Measurements from ENCODE around the gene FMN2. TPM values are rescaled to one million over a fixed set of nuclear protein-coding genes. Genes with fewer than 3 reads are reported as not detected.
"Not testable (repeated sequence)": the region's sequence is repeated elsewhere in the genome, so short reads cannot be mapped to it uniquely, and the experiment has no call there.

FMN2 gene
- total RNA-seq, 1 donor, result 35.0 TPM

DNA sequence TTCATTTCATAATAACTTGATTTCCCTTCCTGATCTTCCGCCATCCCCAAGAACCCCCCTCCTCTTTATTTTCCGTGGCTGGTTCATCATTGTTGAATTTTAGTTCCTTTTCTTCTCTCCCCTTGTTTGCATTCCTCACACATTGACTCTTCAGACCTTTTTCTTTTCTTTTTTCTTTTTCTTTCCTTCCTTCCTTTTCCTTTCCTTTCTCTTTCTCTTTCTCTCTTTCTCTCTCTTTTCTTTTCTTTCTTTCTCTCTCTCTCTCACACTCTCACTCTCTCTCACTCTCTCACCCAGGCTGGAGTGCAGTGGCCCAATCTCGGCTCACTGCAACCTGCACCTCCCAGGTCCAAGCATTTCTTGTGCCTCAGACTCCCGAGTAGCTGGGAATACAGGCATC lies 231.3 kb downstream of the FMN2 start:
- no peak for DNase-seq (ENCODE audit: low read depth)
- TF ChIP-seq, protein P1, sequence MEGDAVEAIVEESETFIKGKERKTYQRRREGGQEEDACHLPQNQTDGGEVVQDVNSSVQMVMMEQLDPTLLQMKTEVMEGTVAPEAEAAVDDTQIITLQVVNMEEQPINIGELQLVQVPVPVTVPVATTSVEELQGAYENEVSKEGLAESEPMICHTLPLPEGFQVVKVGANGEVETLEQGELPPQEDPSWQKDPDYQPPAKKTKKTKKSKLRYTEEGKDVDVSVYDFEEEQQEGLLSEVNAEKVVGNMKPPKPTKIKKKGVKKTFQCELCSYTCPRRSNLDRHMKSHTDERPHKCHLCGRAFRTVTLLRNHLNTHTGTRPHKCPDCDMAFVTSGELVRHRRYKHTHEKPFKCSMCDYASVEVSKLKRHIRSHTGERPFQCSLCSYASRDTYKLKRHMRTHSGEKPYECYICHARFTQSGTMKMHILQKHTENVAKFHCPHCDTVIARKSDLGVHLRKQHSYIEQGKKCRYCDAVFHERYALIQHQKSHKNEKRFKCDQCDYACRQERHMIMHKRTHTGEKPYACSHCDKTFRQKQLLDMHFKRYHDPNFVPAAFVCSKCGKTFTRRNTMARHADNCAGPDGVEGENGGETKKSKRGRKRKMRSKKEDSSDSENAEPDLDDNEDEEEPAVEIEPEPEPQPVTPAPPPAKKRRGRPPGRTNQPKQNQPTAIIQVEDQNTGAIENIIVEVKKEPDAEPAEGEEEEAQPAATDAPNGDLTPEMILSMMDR (IDR thresholded peaks at IDR 0.05; ENCODE audit: insufficient read depth, low read depth, low read length), result no peak
- H3K4me3 ChIP-seq (ENCODE audit: low read depth, low read length), result no peak overlapping the region

DNA sequence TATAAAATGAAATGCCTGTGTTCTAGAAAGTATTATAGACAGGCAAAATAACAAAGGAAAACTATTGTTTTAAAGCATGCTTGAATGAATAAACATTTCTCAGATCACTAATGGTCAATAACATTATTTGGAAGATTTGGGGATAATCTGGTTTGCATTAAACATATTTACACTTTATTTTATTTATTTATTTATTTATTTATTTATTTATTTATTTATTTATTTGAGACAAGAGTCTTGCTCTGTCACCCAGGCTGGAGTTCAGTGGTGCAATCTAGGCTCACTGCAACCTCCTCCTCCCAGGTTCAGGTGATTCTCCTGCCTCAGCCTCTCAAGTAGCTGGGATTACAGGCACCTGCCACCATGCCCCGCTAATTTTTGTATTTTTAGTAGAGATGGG lies 236.7 kb downstream of the FMN2 start:
- not testable (repeated sequence) for DNase-seq (ENCODE audit: low read depth); H3K4me3 ChIP-seq (ENCODE audit: low read depth, low read length)

DNA sequence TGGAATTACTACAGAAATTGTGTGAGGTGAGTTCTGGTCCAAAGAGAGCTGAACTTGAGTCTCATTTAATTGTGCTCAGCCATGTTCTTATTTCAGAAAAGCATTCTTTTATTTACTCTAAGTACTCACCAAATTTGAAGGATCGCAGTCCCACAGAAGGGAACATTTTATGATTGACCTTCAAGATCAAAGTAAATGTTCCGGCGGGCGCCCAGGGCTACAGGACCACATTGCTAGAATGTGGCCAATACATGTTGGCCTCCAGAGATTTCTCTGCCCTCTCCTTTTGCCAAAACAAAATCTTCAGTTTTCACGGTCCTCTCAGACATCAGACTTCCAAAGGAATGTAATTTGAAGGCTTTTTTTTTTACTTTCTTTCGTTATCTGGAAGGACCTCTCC lies 237.8 kb downstream of the FMN2 start:
- DNase-seq (ENCODE audit: low read depth), result no peak
- TF ChIP-seq, protein P1 (IDR thresholded peaks at IDR 0.05; ENCODE audit: insufficient read depth, low read depth, low read length), result no peak
- no peak overlapping the region for H3K4me3 ChIP-seq (ENCODE audit: low read depth, low read length)

DNA sequence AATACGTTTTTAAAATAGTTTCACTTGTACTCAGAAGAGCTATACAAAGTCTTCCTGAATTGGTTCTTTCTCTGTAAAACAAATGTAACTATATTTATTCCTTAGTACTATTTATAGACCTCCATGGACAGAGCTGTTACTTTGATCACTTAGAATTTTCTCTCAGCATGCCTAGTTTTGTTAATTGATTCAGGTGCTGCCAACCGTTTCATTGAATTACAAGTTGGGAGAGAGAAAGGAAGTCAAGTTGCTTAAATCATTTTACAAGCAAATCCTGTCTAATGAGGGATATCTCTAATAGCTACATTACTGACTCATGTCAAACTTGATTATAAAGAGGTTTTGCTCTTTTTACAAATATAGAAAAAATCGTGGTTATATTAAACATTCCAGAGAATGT lies 241.0 kb downstream of the FMN2 start:
- no peak for DNase-seq (ENCODE audit: low read depth)
- TF ChIP-seq, protein P1 (IDR thresholded peaks at IDR 0.05; ENCODE audit: insufficient read depth, low read depth, low read length), result no peak
- H3K4me3 ChIP-seq (ENCODE audit: low read depth, low read length), result no peak overlapping the region

DNA sequence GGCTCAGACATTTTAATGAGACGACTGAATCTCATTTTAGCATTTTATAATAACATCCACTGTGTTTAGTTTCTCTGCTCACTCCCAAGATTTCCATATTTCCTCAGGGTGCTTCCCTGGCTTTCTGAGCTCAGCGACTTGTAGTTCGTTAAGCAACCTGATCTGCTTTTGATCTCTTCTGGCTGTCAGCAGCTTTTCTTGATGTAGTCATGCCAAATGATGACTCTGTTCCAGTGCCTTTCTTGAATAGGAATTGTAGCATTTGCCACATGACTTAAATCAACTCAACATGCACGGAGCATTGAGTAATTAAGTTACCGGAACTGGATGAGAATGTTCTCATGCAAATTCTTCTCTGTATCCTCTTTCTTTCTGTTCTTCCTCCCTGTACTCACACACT lies 246.1 kb downstream of the FMN2 start:
- peak; percentile 92 for DNase-seq (ENCODE audit: low read depth)
- TF ChIP-seq, protein P1 (IDR thresholded peaks at IDR 0.05; ENCODE audit: insufficient read depth, low read depth, low read length), result no peak
- H3K4me3 ChIP-seq (ENCODE audit: low read depth, low read length), result no peak overlapping the region

DNA sequence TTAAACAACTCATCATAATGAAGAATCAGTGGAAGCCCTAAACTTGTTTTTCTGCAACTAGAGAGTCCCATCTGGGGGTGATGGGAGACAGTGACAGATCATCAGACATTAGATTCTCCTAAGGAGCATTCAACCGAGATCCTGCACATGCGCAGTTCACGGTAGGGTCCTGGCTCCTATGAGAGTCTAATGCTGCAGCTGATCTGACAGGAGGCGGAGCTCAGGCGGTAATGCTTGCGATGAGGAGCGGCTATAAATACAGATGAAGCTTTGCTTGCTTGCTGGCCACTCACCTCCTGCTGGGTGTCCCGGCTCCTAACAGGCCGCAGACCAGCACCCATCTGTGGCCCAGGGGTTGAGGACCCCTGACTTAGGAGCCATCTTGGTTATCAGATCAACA lies 247.2 kb downstream of the FMN2 start:
- no peak for DNase-seq (ENCODE audit: low read depth)
- H3K4me3 ChIP-seq (ENCODE audit: low read depth, low read length), result no peak overlapping the region
- TF ChIP-seq, protein P1 (IDR thresholded peaks at IDR 0.05; ENCODE audit: insufficient read depth, low read depth, low read length), result no peak

DNA sequence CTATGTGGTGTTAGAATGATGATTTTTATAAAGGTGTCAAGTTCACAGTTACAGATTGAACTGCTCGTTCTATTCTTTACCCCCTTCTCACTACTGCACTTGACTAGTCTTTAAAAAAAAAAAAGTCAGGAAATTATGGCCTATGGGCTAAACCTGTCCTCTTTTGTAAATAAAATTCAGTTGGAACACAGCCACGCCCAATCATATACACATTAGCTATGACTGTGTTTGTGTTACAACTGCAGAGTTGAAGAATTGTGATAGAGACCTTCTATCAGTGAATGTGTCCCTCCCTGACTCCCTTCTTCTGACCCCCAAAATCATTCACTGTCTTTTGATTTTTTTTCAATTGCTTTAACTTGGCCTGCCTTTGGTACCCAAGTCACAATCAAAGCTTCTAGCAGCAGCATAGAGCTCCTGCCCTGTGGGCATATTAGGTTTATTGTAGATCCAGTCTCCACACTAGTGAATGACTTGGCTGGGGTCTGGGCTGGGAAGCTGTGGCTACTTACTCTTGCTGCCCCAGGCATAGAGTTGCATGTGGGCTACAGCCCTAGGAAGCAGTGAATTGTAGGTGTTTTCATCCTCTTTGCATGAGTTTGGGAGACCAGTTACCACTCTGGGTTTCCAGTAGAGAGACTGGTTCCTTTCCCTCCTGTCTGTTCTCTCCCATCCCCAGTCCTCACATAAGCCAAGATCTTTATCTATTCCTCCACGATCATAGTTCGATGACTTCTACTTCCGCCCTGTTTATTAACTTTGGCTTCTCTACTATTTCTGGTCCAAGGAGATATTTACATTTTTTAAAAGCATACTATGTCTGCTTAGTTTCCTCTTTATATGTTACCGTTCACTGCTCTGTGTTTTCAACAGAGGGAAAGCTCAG lies 249.9 kb downstream of the FMN2 start:
- DNase-seq (ENCODE audit: low read depth), result peak; percentile 60
- TF ChIP-seq, protein P1 (IDR thresholded peaks at IDR 0.05; ENCODE audit: insufficient read depth, low read depth, low read length), result no peak
- no peak overlapping the region for H3K4me3 ChIP-seq (ENCODE audit: low read depth, low read length)

All from fibroblast of villous mesenchyme (primary cell).